Measurements from ENCODE around the gene USP9X. TPM values are rescaled to one million over a fixed set of nuclear protein-coding genes. Genes with fewer than 3 reads are reported as not detected.
A peak's percentile ranks its signal among the peaks of the same experiment; 100 is the strongest.

Gene USP9X
- total and polyA plus RNA-seq, 9 of the 15 experiments (the other 6 are each of a cell fraction or from before 2014, with no cell fraction given) = 10.9 to 47.8 (median 29.5) TPM

- TF ChIP-seq ZNF407 (IDR thresholded peaks at IDR 0.05; ENCODE audit: low read depth) (peak; percentile 48; the same call in 1 of the 2 replicates), ARID4B (CRISPR knock-in tag; IDR thresholded peaks at IDR 0.05) (peak; percentile 41; the same call in 1 of the 2 replicates), ZBTB1 (CRISPR knock-in tag; IDR thresholded peaks at IDR 0.05; ENCODE audit: borderline replicate concordance, low read depth) (peak; percentile 97), CHD2 (IDR thresholded peaks at IDR 0.05; ENCODE audit: low read depth, low read length) (no peak), STAT6 (CRISPR knock-in tag; IDR thresholded peaks at IDR 0.05) (peak; percentile 11; the same call in 1 of the 2 replicates), RAD21 (CRISPR knock-in tag; conservative IDR thresholded peaks at IDR 0.05 in 1 of 2, IDR thresholded peaks at IDR 0.05 in 1 of 2) (no peak; a peak in 1 of 4 replicates), LARP7 (IDR thresholded peaks at IDR 0.05) (0 out of 2 replicates have a peak, but pooled peaks have one; percentile 65), PTTG1 (tag; IDR thresholded peaks at IDR 0.05; ENCODE audit: low read depth) (no peak), FOXA1 (IDR thresholded peaks at IDR 0.05; ENCODE audit: borderline replicate concordance) (no peak)
These were observed at the start of gene USP9X (continued) for GRCh38 chrX:41084893-41085511.
